ENCODE measurements around the gene CCDC69.
"Not testable (repeated sequence)": the region's sequence is repeated elsewhere in the genome, so short reads cannot be mapped to it uniquely, and the experiment has no call there.

Gene CCDC69

DNA sequence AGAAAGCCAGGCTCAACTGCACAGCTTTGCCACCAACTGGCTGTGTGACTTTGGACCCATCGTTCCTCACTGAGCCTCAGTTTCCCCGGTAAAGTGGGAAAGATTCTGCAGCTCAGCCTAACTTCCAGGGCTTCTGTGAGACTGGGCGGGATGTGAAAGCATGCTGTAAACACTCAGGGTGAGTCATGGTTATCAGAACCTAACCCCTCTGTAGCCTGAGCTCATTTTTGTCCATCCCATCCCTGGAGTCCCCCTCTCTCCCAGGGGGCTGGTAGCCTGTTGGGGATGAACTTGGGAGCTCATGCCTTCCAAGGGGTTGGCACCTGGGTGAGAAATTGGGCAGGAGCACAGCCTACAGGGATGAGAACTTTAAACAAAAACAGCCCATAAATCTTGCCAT lies 2.3 kb downstream of the CCDC69 start:
- DNase-seq = no peak

DNA sequence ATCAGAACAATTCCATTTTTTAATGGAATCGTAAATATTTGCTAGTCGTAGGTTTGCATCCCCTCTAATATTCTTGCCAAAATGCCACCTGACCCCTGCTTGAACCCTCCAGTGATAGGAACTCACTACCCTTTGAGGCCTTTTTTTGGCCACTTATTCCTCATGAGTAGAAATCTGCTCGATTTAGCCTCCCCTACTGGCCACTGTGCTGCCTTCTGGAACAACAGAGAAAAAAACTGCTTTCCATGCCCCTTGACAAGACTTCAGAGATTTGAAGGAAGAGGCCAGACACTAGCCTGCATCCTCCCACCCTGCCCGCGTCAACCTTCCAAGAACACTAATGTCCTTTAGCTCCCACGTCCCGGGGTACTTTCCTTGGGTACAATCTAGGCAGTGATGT lies 4.1 kb downstream of the CCDC69 start:
- DNase-seq = no peak

DNA sequence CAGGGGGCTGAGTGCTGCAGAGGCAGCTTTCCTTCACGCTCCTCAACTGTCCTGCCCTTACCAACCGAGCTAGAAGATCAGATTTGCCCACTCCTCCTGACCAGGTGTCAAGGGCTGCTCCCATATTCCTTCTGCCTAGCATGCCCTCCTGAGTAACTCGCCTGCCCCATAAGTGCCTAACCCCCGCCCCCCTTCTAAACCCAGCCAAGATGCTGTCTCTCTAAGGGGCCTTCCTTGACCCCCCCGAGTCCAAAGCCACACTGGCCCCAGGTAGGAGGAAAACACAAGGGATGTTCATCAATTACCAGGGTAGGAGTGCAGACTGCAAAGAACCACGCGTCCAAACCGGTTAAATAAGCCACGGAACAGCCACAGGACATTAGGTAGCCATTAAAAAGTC lies 4.8 kb downstream of the CCDC69 start:
- no peak for DNase-seq

DNA sequence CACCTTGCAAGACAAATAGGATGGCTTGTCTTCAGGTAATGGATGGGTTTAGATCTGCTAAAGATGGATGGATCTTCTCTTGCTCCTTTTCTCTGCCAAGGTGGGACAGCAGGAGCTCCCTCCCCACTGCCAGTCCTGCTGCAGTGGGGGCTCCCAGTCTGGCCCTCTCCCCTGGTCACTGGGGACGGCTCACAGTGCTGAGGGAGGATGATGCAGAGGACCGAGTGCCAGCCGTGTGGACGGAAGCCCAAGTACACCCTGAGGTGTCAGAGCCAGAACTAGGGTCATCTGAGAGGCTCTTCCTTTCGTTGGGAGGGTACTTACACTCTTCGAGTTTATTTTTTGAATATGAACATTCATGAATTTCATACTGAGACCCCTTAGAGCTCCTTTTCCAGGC lies 5.7 kb downstream of the CCDC69 start:
- DNase-seq = no peak

DNA sequence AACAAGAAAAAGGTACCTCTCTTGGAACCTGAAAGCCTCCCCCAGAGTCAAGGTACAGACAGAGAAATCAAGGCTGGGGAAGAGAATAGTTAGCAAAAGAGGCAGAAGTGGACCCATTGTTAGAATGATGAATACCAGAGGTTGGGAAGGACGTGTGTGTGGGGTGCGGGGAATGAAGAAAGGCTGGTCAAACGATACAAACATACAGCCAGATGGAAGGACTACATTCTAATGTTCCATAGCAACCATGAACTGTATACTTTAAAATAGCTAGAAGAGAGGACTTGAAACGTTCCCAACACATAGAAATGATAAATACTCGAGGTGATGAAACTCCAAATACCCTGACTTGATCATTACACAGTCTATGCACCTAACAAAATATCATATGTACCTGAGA lies 7.1 kb downstream of the CCDC69 start:
- DNase-seq = no peak

DNA sequence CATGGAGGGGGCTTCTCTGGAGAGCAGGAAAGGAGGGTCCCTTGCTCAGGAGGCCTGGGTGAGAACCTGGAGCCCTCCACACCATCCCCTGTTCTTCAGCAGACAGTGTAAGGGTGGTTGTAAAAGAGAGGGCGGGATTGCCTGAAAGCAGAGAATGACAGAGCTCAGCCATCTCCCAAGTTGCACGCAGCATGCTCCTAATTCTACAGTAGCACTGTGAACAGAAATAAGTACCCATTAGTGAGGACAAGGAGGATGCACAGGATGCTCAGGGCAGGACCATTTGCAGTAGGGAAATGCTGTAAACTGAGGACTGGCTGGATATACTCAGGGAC lies 8.4 kb downstream of the CCDC69 start:
- no peak for DNase-seq

DNA sequence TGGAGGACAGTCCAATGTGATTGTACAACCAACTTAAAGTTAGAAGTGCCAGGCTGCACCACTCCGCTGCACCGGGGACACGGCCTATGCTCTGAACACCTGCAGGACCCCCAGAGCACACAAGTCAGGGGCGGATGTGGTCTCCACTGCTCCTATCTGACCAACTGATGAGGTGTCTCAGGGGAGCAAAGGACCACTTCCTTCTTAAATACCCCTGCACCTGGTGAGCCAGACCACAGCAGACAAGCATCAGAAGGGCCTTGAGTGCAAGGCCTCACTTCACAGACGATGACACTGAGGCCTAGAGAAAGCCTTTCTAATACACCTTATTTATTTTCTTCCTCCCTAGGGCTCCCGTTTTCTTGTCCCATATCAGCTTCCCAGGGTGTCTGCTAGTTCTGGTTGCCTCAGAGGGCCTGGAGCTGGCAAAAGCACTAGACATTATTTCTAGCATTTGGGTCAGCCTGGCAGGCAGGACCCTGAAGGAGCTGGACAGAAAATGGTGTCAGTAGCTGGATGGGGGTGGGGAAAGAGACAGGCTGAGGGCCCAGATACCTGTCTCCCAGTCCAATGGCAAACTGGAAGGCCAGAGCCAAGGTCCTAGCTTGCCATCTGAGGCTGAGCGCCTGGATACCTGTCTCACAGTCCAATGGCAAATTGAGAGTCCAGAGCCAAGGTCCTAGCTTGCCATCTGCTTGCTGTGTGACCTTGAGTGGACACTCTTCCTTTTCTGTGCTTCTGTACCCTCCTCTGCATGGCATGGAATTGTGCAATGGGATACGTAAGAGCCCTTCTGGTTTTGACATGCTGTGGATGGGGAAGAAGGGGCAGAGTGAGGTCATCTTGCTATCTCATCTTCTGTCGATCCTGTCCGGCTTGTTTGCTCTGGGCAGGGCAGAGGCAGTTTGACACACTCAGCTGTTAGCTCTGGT lies 9.0 kb downstream of the CCDC69 start:
- no peak for DNase-seq

DNA sequence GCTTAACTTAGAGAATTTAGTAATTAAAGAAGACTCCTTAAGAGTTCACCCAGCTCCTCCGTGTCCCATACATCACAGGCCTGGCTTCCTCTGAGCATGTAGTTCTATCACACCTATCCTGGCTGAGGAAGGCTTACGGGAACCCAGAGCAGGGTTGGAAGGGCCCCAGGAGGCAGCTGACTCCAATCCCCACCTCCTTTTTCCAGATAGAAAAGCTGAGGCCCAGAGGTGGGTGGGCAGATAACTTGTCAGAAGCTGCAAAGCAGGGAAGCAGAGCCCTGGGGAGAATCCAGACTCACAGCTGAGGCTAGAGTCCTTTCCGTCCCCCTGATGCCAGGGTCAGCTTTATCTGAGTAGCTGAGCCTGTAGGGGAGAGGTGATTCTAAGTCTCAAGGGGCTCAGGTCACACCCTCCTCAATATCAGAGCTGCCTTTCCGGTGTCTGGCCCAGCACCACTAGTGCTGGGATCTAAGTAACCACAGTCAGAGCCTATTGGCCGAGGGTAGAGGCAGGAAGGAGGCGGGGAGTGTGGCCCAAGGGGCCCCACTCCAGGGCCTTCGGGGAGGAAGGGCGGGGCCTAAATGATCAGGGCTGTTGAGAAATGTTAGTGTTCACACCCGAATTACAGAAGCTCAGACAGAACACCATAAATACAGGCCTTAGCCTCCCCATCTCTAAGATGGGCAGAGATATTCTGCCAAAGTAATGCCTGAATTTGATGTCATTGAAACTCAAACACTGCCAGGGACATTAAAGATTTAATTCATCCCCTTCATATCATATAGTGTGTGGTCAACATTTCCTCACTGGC lies 9.9 kb downstream of the CCDC69 start:
- DNase-seq = peak; percentile 38

DNA sequence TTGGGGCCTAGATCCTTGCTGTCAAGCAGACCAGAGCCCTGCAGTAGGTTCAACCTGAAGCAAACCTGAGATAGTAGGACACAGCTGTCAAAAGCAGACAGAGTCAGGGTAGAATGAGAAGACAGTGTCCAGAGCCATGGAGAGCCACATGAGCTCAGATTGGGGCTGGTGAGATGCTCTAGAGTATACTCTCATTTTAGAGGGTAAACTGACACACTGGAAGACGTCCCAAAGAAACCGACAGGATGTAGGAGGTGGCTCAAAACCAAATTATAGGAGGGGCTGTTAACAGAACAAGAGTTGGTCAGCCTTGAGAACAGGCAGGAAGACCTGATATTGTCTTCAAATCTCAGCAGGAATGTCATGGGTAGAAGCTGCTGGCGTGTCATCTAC lies 11.5 kb downstream of the CCDC69 start:
- no peak for DNase-seq

DNA sequence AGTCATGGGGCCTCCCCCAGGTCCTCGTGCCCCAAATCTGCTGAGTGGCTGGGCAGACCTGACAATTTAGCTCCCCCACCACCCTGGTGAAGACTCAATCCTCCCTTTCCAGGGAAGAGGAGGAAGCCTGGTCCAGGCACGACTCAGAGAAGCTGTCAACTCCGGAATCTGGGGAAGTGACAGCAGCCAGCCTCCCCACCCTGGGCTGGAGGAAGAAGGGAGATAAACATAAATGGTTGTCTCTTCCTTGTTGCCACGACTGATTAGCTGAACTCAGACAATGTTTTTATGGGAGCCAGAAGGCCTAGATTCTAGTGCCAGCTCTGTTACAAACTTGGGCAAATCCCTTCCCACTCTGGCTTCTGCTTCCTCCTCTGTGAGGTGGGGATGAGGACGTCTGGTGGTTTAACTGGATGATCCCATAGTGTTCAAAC lies 15.4 kb downstream of the CCDC69 start:
- DNase-seq = no peak

DNA sequence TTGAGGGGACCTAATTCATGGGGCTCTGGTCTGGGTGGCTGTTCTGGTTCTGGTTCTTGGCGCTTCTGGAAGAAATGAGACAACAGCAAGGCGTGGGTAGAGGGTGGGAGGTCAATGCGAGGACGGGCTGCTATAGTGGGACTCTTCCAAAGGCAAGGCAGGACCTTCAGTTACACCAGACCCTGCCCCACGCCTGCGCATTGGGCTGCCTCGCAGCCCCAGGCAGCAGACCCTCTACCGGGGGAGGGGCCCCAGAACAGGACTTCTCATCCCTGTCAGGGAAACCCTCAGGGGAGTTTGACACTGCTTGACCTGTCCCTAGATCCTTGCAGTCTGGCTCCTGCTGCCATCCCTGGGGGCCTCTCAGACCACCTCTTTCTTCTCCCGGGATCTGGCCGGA lies 18.5 kb downstream of the CCDC69 start:
- no peak for DNase-seq

DNA sequence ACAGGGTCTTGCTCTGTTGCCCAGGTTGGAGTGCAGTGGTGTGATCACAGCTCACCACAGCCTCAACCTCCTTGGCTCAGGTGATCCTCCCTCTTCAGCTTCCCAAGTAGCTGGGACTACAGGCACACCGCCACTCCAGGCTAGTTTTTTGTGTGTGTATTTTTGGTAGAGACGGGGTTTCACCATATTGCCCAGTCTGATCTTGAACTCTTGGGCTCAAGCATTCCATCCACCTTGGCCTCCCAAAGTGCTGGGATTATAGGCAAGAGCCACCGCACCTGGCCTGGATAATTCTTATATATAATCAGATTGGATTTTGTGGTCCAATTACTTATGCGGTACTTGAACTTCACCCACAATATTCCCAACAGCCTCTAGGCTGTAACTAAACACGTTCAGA lies 19.8 kb downstream of the CCDC69 start:
- no peak for DNase-seq

DNA sequence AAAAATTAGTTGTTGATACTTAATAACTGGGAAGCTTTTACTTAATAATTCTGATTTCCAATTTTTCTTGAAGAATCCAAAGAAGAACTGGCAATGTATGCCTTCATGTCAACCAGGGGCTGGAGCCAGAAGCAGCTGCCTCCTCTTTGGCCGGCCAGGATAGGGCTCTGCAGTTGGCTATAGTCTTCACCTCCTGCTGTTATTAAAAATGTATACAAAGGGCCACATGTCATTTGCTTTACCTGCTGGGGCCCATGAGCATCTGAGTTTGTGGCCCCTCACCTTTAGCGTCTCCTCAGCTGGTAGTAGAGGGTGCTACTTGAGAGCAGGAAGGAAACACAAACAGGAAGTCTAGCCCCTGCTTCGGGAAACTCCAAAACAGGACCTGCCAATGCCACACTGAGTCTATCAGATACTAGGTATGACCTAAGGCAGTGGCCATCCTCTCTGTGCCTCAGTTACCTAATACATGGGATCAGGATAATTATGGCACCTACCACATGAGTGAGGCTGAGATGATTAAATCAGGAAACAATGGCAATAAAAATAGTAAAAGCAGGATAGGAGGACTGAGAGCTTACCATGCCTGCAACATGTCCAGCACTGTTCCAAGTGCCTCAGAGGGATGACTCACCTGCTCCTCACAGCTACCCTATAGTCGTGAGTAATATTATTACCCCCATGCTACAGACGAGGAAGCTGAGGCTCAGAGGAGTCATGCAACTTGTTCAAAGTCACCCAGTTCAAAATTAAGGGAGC lies 21.3 kb downstream of the CCDC69 start:
- peak; percentile 63 for DNase-seq

DNA sequence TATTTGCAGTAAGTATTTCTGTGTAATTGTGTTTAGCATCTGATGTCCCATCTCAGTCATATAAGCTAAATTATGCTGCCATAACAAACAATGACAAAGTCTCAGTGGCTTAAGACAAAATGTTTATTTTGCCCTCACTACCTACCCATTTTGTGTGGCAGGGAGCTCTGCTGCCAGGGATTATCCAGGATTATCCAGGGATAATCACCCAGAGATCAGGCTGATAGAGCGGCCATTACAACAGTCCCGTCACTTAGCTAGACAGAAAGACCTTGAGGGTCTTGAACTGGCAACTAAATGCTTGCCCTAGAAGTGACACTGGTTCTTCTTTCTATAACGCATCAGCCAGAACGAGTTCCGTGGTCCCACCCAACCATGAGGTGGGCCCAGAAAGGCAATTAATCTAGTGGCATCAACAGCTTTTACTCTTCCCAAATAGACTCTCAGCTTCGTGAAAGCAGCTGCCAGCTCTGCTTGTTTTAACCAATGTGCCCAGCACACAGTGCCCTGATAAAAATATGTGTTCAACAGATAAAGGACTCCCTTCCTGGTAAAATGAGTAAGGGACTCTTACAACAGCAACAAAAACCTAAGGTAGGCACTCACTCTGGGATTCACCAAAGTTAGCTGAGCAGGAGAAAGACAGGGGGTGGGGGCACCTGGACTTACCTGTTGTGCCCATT lies 22.8 kb downstream of the CCDC69 start:
- no peak for DNase-seq

DNA sequence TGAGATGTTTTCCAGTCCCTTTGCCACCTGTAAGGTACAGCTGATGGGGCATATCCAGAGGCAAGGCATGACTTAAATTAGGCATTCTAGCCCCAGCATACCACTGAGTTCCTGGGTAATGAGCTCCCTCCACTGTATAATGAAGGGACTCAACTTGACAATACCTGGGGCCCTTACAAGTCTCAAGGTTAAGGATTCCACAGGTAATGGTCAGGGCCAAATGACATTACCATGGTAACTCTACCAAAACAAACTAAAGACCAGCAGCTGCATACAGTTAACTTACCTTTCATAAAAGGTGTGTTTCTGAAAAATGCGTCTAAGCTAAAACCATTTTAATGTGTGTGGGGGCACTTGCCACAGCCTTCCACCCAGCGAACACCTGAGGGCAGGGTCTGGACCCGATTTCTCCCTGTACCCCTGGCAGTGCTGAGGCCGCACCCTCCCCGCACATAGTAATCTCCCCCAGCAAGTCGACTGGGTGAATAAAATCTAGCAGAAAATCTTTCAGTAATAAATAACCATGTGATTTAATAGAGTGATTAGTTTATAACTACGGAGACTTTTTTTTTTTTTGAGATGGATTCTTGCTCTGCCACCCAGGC lies 24.2 kb downstream of the CCDC69 start:
- no peak for DNase-seq

DNA sequence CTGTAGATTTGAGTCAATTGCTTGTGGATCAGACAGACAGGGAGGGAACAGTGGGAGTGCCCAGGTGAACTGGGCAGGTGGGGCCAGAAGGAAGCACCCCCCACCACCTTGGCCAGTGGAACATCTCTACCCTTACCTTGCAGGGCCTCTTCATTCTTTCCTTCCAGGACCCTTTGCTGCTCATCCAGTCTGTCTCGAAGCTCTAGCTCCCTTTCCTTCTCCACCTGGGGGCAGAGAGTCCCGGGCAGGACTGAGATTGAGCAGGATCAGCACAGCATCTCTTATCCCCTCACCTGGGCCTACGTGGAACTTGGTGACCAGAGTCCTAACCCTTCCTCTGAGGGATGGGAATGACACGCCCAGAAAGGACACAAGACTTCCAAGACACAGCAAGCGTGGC lies 25.0 kb downstream of the CCDC69 start:
- DNase-seq = no peak

DNA sequence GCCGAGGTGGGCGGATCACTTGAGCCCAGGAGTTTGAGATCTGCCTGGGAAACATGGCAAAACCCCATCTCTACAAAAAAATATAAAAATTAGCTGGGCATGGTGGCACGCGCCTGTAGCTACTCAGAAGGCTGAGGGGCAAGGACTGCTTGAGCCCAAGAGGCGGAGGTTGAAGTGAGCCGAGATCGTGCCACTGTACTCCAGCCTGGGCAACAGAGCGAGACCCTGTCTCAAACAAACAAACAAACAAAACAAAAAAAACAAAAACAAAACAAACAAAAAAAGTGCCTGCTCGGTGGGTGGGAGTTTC lies 26.6 kb downstream of the CCDC69 start:
- not testable (repeated sequence) for DNase-seq

DNA sequence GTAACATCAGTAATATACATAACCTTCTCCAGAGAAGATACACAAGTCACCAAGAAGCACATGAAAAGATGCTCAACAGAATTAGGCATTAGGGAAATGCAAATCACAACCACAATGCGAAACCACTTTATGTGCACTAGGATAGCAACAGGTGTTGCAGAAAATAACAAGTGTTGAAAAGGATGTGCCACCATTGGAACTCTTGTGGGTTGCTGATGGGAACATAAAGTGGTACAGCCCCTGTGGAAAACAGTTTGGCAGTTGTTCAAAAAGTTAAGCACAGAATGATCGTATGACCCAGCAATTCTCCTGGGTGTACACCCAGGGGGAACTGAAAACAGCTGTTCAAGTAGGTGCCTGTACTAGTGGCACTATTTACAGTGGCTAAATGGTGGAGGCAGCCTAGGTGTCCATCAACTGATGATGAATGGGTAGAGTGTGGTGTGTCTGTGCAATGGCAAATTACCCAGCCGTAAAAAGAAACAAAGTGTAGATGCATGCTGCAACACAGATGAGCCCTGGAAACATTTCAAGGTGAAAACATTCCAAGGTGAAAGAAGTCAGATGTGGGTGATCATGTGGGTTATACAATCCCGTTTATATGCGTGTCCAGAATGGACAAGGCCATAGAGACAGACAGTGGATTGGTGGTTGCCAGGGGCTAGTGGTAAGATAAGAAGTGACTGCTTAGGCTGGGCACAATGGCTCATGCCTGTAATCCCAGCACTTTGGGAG lies 27.2 kb downstream of the CCDC69 start:
- no peak for DNase-seq

DNA sequence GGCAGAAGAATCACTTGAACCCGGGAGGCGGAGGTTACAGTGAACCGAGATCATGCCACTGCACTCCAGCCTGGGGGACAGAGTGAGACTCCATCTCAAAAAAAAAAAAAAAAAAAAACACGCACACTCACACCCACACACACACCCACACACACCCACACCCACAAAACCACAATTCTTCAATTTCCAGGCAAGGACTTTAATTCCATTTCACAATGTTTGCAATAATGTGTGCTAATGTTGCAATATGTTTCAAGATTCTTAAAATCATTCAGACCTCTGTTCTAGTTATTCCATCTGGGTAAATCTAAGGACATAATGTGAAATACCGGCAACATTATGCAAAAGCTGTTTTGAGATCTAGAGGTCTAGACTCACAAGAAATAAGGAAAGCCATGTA lies 28.3 kb downstream of the CCDC69 start:
- peak; percentile 21 for DNase-seq

DNA sequence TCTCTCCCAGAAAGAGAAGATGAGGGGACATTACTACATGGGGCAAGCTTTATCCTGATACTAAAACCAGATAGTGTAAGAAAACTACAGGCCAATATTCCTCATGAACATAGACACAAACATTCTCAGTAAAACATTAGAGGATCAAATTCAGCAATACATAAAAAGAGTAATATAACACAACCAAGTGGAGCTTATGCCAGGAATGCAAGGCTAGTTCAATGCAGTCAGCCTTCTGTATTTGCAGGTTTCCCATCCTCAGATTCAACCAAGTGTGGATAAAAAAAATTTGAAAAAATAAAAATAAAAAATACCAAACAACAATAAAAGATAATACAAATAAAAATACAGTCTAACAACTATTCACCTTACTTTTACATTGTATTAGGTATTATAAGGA lies 31.3 kb downstream of the CCDC69 start:
- DNase-seq = no peak

DNA sequence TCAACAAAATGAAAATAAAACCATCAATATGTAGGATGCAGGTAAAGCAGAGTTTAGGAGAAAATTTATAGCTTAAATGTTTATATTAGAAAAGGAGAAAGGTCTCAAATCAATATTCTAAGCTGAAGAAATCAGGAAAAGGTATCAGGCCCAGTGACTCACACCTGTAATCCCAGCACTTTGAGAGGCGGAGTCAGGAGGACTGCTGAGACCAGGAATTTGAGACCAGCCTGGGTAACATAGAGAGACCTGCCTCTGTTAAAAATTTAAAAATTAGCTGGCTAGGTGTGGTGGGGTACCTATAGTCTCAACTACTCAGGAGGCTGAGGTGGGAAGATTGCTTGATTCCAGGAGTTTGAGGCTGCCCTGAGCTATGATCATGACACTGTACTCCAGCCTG lies 32.2 kb downstream of the CCDC69 start:
- no peak for DNase-seq

DNA sequence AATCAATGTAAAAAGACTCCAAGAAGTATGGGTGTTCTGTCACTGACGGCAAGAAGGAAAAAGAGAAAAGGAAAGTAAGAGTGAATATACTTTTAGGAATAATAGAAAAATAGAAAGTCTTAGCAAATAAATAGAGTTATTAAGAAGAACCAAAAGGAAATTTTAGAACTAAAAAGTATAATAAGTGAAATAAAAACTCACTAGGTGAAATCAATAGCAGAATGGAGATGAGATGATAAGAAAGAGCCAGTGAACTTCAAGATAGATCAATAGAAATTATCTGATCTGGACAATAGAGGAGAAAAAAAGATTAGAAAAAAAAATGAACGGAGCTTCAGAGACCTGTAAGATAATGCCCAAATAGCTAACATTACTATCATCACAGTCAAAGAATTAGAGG lies 34.7 kb downstream of the CCDC69 start:
- DNase-seq = no peak
